Fibroblast of lung (primary cell): ENCODE results near the gene SLC37A2. TPM values are rescaled to one million over a fixed set of nuclear protein-coding genes. Genes with fewer than 3 reads are reported as not detected.

Experiments used
- DNase-seq, 2 donors: peaks; one replicate each; pipeline versions ENCODE4 v3.0.0 to v3.0.0-alpha.2; 2010; ENCODE audit warnings: low read depth in 2 of 2
- H2AFZ ChIP-seq: 2 replicates; pipeline ENCODE4 v1.5.1; 2012; ENCODE audit warnings: low read length, control low read depth, inconsistent platforms
- H3K27ac ChIP-seq: 2 replicates; pipeline ENCODE4 v1.5.1; 2011; ENCODE audit warnings: low read length, control low read depth; ENCODE audit not compliant: insufficient read depth
- H3K27me3 ChIP-seq: 2 replicates; pipeline ENCODE4 v1.5.1; 2011; ENCODE audit warnings: mild to moderate bottlenecking, low read length; ENCODE audit not compliant: control insufficient read depth, insufficient read depth
- H3K36me3 ChIP-seq: 2 replicates; pipeline ENCODE4 v1.5.1; 2011; ENCODE audit warnings: low read length; ENCODE audit not compliant: control insufficient read depth, insufficient read depth
- H3K4me1 ChIP-seq: 2 replicates; pipeline ENCODE4 v1.5.1; 2011; ENCODE audit warnings: low read length; ENCODE audit not compliant: control insufficient read depth, insufficient read depth; ENCODE audit errors: extremely low read depth
- H3K4me2 ChIP-seq: 2 replicates; pipeline ENCODE4 v1.5.1; 2011; ENCODE audit warnings: low read length, control low read depth; ENCODE audit not compliant: insufficient read depth; ENCODE audit errors: extremely low read depth
- H3K4me3 ChIP-seq, 4 experiments: fragments of 200-600 bp in 1 of 4; sonication (generic) in 1 of 4; replicated peaks in 1 of 4; 2 replicates each; pipeline ENCODE4 v1.5.1; 2011 to 2016; ENCODE audit warnings: low read length in 4 of 4, low read depth in 3 of 4, mild to moderate bottlenecking in 3 of 4, control low read depth in 2 of 4, inconsistent platforms in 1 of 4, mixed read lengths in 1 of 4; ENCODE audit not compliant: insufficient read depth in 1 of 4; ENCODE audit errors: control extremely low read depth in 1 of 4
- H3K79me2 ChIP-seq: 2 replicates; pipeline ENCODE4 v1.5.1; 2012; ENCODE audit warnings: mild to moderate bottlenecking, low read length, inconsistent platforms; ENCODE audit not compliant: control insufficient read depth, insufficient read depth
- H3K9ac ChIP-seq: 2 replicates; pipeline ENCODE4 v1.5.1; 2011; ENCODE audit warnings: mild to moderate bottlenecking, low read length, control low read depth; ENCODE audit not compliant: insufficient read depth
- H3K9me3 ChIP-seq: 2 replicates; pipeline ENCODE4 v1.5.1; 2012; ENCODE audit warnings: low read depth, low read length; ENCODE audit not compliant: control insufficient read depth, insufficient read depth
- H4K20me1 ChIP-seq: 2 replicates; pipeline ENCODE4 v1.5.1; 2011; ENCODE audit warnings: low read length; ENCODE audit not compliant: control insufficient read depth, insufficient read depth; ENCODE audit errors: extremely low read depth
- CTCF ChIP-seq, 2 donors: IDR thresholded peaks in 1 of 2; conservative IDR thresholded peaks in 1 of 2; 1 replicate in 1 of 2; 2 replicates in 1 of 2; pipeline ENCODE4 v1.5.1; 2011 to 2012; ENCODE audit warnings: low read length in 2 of 2, control low read depth in 1 of 2, inconsistent platforms in 1 of 2, low read depth in 1 of 2, mild to moderate bottlenecking in 1 of 2
- EZH2 ChIP-seq: IDR thresholded peaks from 2 replicates; pipeline ENCODE4 v1.5.1; 2012; ENCODE audit warnings: low read length, control low read depth, mild to moderate bottlenecking; ENCODE audit errors: missing control alignments
- polyA plus RNA-seq, 2 donors: library from polyadenylated mRNA; depleted of rRNA in 1 of 2; stranded (reverse) in 1 of 2; unstranded in 1 of 2; fragments of >200 nt; gene quantifications; 2 replicates each; pipeline ENCODE4 v1.2.1, GENCODE V29; 2011 to 2012; ENCODE audit warnings: missing spikeins in 1 of 2
- total RNA-seq: library from RNA; depleted of rRNA; stranded (reverse); fragments of >200 nt; gene quantifications from 2 replicates; pipeline ENCODE4 v1.2.1, GENCODE V29; 2014

The SLC37A2 gene
- total and polyA plus RNA-seq, 2 donors (not counting 1 experiment from before 2014, with no cell fraction given) = 0.36 to 0.83 TPM

DNA sequence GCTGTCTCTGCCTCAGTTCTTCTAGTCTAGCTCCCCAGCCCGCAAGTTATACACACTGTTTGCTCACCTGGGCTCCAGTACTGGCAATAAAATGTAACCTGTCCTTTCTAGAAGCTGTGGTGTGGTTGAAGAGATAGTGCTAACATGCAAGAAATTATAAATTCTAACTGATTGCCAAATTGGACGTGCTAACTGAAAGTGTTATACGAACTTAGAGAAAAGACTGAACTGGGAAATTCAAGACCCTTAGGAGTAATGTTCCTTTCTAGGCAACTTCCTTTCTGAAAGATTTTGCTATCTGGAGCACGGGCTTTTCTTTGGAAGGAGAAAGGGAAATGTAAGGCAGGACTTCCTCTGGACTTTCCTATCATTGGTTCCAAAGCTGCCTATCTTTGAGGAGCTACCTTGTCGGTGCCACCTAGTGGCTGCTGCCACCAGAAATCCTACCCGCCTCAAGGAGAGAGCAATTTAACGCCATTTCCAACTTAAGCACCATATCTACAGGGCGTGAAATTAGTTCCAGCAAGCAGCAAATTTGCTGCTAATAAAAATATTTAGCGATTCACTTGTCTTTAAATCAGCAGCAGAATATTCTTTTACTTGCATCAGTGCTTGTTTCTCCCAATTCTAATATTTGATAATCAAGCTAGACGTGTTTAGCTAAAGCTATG lies 61.0 kb downstream of the SLC37A2 start:
- Histone ChIP-seq H3K36me3 (no peaks in the 10 kb centered on the region), H2AFZ (peak overlapping the region; percentile 50), H3K9me3 (no peaks in the 10 kb centered on the region), H3K4me1 (peaks cover 4% of the 10 kb centered on the region), H3K27me3 (no peaks in the 10 kb centered on the region), H4K20me1 (no peaks in the 10 kb centered on the region), H3K27ac (no peak overlapping the region), H3K4me2 (no peak overlapping the region), H3K9ac (no peak overlapping the region), H3K79me2 (no peaks in the 10 kb centered on the region), H3K4me3 (no peak overlapping the region)
- peak; percentile 60 to 63 for DNase-seq
- TF ChIP-seq CTCF (conservative IDR thresholded peaks at IDR 0.05 in 1 of 2, IDR thresholded peaks at IDR 0.05 in 1 of 2; ENCODE audit: low read depth in 1 of 2, low read length in 2 of 2) = peak; percentile 24 to 42
- TF ChIP-seq EZH2 = no peak

- no peaks in the 10 kb centered on the region for H4K20me1 ChIP-seq
- DNase-seq = no peak
- H3K4me3 ChIP-seq = no peak overlapping the region
- peaks cover 6% of the 10 kb centered on the region for H3K4me1 ChIP-seq
- no peak overlapping the region for H3K9ac ChIP-seq
- no peaks in the 10 kb centered on the region for H3K36me3 ChIP-seq
- no peak overlapping the region for H3K27ac ChIP-seq
- H3K4me2 ChIP-seq = no peak overlapping the region
- H3K27me3 ChIP-seq = no peaks in the 10 kb centered on the region
- TF ChIP-seq CTCF (conservative IDR thresholded peaks at IDR 0.05 in 1 of 2, IDR thresholded peaks at IDR 0.05 in 1 of 2; ENCODE audit: low read depth in 1 of 2, low read length in 2 of 2) = no peak
- TF ChIP-seq EZH2 = no peak
- no peaks in the 10 kb centered on the region for H3K79me2 ChIP-seq
- H2AFZ ChIP-seq = no peak overlapping the region
- no peaks in the 10 kb centered on the region for H3K9me3 ChIP-seq
Measured at GRCh38 chr11:125124618-125124992, 61.5 kb downstream of the SLC37A2 start.

DNA sequence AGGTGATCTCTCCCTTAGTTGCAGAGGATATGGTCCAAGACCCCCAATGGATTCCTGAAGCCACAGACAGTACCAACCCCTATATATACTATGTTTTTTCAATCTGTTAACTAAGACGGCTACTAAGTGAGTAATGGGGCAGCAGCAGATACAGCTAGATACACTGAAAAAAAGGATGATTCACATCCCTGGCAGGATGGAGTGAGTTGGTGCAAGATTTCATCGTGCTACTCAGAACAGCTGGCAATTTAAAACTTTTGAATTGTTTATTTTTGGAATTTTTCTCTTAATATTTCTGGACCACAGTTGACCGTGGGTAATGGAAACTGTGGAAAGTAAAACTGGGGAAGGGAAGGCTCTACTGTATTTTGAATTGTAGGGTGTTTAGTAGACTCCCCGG lies 65.3 kb downstream of the SLC37A2 start:
- H3K9me3 ChIP-seq = no peaks in the 10 kb centered on the region
- H4K20me1 ChIP-seq = no peaks in the 10 kb centered on the region
- H3K4me2 ChIP-seq = peak overlapping the region; percentile 17
- TF ChIP-seq EZH2 (no peak), CTCF (conservative IDR thresholded peaks at IDR 0.05 in 1 of 2, IDR thresholded peaks at IDR 0.05 in 1 of 2; ENCODE audit: low read depth in 1 of 2, low read length in 2 of 2) (no peak)
- no peak overlapping the region for H3K9ac ChIP-seq
- H2AFZ ChIP-seq = no peak overlapping the region
- H3K4me1 ChIP-seq = peaks cover 6% of the 10 kb centered on the region
- peak; percentile 75 to 87 for DNase-seq
- no peaks in the 10 kb centered on the region for H3K36me3 ChIP-seq
- H3K27me3 ChIP-seq = peaks cover 3% of the 10 kb centered on the region
- no peak overlapping the region for H3K4me3 ChIP-seq
- no peak overlapping the region for H3K27ac ChIP-seq
- no peaks in the 10 kb centered on the region for H3K79me2 ChIP-seq
